Medulla oblongata (tissue), 1 donor: Measurements from ENCODE around the gene DIP2C.
A peak's percentile ranks its signal among the peaks of the same experiment; 100 is the strongest.
"Not testable (repeated sequence)": the region's sequence is repeated elsewhere in the genome, so short reads cannot be mapped to it uniquely, and the experiment has no call there.

Experiments
- DNase-seq: peaks from one replicate; pipeline ENCODE4 v3.0.0-alpha.2; 2015; ENCODE audit errors: extremely low spot score

DIP2C gene

GRCh38 chr10:660970-661596 is 28.4 kb downstream of the DIP2C start:
- peak; percentile 64 for DNase-seq

- no peak for DNase-seq
These were observed 29.0 kb downstream of the DIP2C start for GRCh38 chr10:660413-660969.

- DNase-seq: peak; percentile 55
These were observed 29.8 kb downstream of the DIP2C start for GRCh38 chr10:659688-660141.

DNA sequence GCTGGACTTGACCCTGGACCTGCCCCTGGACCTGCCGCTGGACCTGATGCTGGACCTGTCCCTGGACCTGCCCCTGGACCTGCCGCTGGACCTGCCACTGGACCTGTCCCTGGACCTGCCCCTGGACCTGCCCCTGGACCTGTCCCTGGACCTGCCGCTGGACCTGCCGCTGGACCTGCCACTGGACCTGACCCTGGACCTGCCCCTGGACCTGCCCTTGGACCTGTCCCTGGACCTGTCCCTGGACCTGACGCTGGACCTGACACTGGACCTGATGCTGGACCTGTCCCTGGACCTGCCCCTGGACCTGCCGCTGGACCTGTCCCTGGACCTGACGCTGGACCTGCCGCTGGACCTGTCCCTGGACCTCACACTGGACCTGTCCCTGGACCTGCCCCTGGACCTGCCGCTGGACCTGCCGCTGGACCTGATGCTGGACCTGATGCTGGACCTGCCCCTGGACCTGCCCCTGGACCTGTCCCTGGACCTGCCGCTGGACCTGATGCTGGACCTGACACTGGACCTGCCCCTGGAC is 31.6 kb downstream of the DIP2C start:
- DNase-seq: not testable (repeated sequence)

GRCh38 chr10:656883-657282 is 32.6 kb downstream of the DIP2C start:
- DNase-seq: no peak

DNA sequence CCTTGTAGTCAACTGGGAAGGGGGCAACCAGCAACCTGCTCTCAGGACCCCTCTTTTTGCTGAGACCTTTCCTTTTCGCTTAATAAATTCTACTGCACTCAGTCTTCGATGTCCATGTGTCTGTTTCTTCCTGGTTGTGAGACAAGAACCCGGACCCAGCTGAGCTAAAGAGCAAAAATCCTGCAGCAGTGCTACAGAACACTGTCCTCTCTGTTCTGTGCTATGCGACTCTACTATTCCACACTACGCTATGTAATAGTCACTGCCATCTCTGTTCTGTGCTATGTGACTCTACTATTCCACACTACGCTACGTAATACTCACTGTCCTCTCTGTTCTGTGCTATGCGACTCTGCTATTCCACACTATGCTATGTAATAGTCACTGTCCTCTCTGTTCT is 34.3 kb downstream of the DIP2C start:
- peak; percentile 84 for DNase-seq

DNA sequence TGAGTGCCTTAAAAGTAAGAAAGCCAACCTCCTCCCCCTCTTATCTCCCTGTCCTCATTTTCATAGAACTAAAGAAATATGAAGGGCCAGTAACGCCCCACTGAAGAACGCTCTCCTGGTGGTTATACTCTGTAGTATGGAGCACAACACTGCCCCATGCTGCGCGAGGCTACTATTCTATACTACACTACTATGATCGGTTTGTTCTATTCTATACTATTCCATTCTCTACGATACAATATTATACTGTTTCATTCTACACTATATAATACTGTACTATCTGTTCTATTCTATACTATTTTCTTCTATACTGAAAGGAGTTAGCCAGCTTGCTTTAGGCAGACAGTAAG is 34.8 kb downstream of the DIP2C start:
- DNase-seq: no peak

DNA sequence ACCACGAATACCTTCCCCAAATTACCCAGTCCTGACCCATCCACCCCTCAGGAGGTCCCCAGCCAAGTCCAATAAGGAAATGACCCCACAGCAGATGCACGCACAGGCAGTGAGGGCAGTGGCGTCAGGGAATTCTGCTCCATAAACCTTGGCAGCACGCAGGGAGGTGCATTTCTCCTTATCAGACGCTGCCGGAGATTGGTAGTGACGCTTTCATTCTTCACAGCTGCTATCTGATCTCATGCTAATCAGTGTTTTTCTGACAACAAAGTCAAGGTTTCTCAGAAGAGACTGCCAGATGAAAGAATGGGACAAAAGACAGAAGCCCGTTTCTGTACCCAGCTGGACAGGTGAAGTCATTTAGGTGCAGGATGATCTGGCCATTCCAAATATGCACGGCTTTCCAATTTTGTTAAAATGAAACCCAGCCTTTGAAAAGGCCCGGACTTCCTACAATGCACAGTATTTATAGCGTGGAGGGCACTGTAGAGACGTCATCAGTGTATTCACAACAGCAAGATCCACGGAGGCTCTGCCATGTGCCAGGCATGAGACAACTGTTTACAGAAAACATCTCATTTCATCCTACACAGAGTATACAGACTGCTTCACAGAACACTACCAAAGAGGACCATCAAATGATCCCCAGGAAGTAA is 35.3 kb downstream of the DIP2C start:
- peak; percentile 67 for DNase-seq

GRCh38 chr10:652832-653459 is 36.5 kb downstream of the DIP2C start:
- not testable (repeated sequence) for DNase-seq

GRCh38 chr10:652233-652632 is 37.2 kb downstream of the DIP2C start:
- DNase-seq: no peak

- no peak for DNase-seq
These were observed 37.8 kb downstream of the DIP2C start for GRCh38 chr10:651692-652091.

- no peak for DNase-seq
These were observed 38.4 kb downstream of the DIP2C start for GRCh38 chr10:650886-651615.

- DNase-seq: no peak
These were observed 39.0 kb downstream of the DIP2C start for GRCh38 chr10:650441-650851.

- no peak for DNase-seq
These were observed 39.5 kb downstream of the DIP2C start for GRCh38 chr10:649798-650440.

- no peak for DNase-seq
These were observed 40.0 kb downstream of the DIP2C start for GRCh38 chr10:649445-649797.

DNA sequence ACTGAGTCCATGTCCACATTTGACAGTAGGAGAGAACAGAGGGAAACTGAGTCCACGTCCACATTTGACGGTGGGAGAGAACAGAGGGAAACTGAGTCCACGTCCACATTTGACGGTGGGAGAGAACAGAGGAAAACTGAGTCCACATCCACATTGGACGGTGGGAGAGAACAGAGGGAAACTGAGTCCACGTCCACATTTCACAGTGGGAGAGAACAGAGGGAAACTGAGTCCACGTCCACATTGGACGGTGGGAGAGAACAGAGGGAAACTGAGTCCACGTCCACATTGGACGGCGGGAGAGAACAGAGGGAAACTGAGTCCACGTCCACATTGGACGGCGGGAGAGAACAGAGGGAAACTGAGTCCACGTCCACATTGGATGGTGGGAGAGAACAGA is 42.4 kb downstream of the DIP2C start:
- not testable (repeated sequence) for DNase-seq

GRCh38 chr10:646118-646524 is 43.3 kb downstream of the DIP2C start:
- DNase-seq: no peak

DNA sequence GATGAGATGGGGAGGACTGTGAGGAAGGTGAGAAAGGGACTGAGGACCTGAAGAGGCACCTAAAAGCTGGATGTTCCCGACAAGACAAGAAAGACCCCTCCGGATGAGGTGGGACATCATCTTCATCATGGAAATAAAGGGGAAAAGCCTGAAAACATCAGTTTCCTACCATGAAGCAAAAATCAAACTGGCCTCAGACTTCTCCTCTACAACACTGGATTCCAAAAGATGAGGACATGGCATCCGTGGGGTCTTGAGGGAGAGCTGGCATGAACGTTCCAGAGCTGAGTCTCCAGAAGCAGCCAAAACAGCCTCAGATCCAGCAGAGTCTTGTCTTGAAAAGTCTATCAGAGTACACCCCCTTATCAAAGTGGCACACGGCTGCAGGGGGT is 44.5 kb downstream of the DIP2C start:
- DNase-seq: no peak

GRCh38 chr10:644076-644942 is 45.2 kb downstream of the DIP2C start:
- DNase-seq: no peak

DNA sequence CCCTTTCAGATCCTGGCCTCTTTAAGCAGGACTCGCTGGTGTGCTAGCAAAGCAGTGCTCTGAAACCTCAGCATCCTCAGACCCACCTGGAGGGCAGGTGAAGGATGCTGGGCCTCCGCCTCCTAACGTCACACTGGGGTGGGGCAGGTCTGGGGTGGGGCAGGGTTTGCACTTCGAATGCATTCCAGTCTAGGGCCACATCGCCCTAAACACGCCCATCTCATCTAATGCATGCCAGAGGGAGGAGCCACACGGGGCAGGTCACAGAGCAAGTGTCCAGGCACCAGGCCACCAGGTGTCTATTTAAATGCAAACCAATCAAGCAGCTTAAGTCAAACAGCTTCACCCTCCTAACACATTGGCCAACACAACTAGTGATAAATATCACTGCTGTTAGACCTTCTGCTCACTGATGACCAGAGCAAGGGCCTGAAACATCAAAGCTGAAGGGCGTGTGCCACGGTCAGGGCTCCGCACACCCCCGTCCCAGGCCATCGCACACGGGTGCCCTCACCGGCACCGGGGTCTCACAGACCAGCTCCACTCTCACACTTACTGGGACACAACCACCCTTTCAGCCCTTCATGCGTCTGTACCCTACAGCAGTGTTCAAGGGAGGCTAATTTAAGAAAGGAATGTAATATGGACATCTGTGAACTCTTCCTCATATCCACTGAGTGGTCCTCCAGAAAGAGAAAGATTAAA is 47.1 kb downstream of the DIP2C start:
- no peak for DNase-seq
